CD4-positive, CD25-positive, alpha-beta regulatory T cell (primary cell): ENCODE data around the gene DRD3. TPM values are rescaled to one million over a fixed set of nuclear protein-coding genes. Genes with fewer than 3 reads are reported as not detected.

Experiments used
- ATAC-seq, 2 donors: fragments of 150-1000 bp; cut with Tn5 transposase; one replicate each; pipeline ENCODE4 v1.10.0; 2021; ENCODE audit warnings: low read depth in 2 of 2, moderate number of reproducible peaks in 2 of 2, moderate library complexity in 1 of 2
- DNase-seq, 3 donors: peaks; one replicate each; pipeline versions ENCODE4 v3.0.0 to v3.0.0-alpha.2; 2012 to 2022; ENCODE audit warnings: mixed read lengths in 1 of 3
- H3K27ac ChIP-seq: one replicate; pipeline ENCODE4 v1.7.0; 2013; ENCODE audit warnings: mild to moderate bottlenecking, low read length; ENCODE audit not compliant: insufficient read depth, poor library complexity, severe bottlenecking
- H3K27me3 ChIP-seq: one replicate; pipeline ENCODE4 v1.7.0; 2013; ENCODE audit warnings: low read length; ENCODE audit not compliant: control insufficient read depth, insufficient read depth
- H3K36me3 ChIP-seq: one replicate; pipeline ENCODE4 v1.7.0; 2013; ENCODE audit warnings: mild to moderate bottlenecking, low read length, moderate library complexity; ENCODE audit not compliant: control insufficient read depth, insufficient read depth
- H3K4me1 ChIP-seq: 2 replicates; pipeline ENCODE4 v1.7.0; 2013; ENCODE audit warnings: mild to moderate bottlenecking, low read length; ENCODE audit not compliant: insufficient read depth, control insufficient read depth, poor library complexity, severe bottlenecking
- H3K4me3 ChIP-seq: one replicate; pipeline ENCODE4 v1.7.0; 2013; ENCODE audit warnings: low read depth, mild to moderate bottlenecking, low read length, moderate library complexity
- H3K9me3 ChIP-seq, 2 experiments: 1 replicate in 1 of 2; 2 replicates in 1 of 2; pipeline ENCODE4 v1.7.0; 2013; ENCODE audit warnings: low read length in 2 of 2, mild to moderate bottlenecking in 1 of 2, moderate library complexity in 1 of 2; ENCODE audit not compliant: control insufficient read depth in 2 of 2
- H3K27ac Mint-ChIP-seq, 3 donors: one replicate each; pipeline ENCODE4 v1.8.0; 2020 to 2022; ENCODE audit warnings: mild to moderate bottlenecking in 3 of 3, mixed read lengths in 3 of 3, moderate library complexity in 2 of 3
- H3K27me3 Mint-ChIP-seq: one replicate; pipeline ENCODE4 v1.8.0; 2022; ENCODE audit warnings: mild to moderate bottlenecking, mixed read lengths
- H3K36me3 Mint-ChIP-seq: one replicate; pipeline ENCODE4 v1.8.0; 2020; ENCODE audit warnings: mixed read lengths
- H3K4me1 Mint-ChIP-seq, 4 donors: one replicate each; pipeline ENCODE4 v1.8.0; 2020 to 2022; ENCODE audit warnings: mixed read lengths in 4 of 4, mild to moderate bottlenecking in 1 of 4
- H3K4me3 Mint-ChIP-seq, 4 donors: one replicate each; pipeline ENCODE4 v1.8.0; 2020 to 2022; ENCODE audit warnings: mild to moderate bottlenecking in 4 of 4, mixed read lengths in 4 of 4, moderate library complexity in 3 of 4
- H3K9me3 Mint-ChIP-seq, 7 donors: one replicate each; pipeline ENCODE4 v1.8.0; 2020 to 2022; ENCODE audit warnings: mixed read lengths in 7 of 7, mild to moderate bottlenecking in 3 of 7, moderate library complexity in 2 of 7
- polyA plus RNA-seq, 4 donors: library from polyadenylated mRNA; unstranded; fragments of 300-500 nt; fragmentation: Illumina TruSeq; gene quantifications; one replicate each; pipeline ENCODE4 v1.2.3, GENCODE V29; 2021
- total RNA-seq: library from RNA; stranded (reverse); gene quantifications from one replicate; pipeline ENCODE4 v1.2.3, GENCODE V29; 2022

The DRD3 gene
- total and polyA plus RNA-seq, 5 donors from 2014 or later = 0.15 to 0.49 (median 0.30) TPM; not detected in 1

DNA sequence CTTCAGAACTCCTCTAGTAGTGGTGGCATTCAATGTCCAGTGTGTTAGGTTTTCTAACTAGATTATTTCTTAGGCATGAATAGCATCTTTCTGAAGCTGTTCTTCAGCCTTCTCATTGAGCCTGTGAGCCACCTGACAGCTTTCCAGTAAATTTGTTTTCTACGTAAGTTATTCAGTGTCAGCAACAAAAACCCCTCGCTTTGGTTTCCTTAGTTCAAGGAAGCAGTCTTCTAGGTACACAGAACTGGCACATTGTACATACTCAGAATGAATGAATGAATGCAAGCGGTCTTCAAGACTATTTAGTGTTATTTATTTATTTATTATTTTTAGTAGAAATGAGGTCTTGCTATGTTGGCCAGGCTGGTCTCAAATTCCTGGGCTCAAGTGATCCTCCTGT lies 44.9 kb downstream of the DRD3 start:
- Histone ChIP-seq H3K4me1 (no peaks in the 10 kb centered on the region), H3K27ac (no peak overlapping the region), H3K36me3 (no peaks in the 10 kb centered on the region), H3K4me3 (no peak overlapping the region), H3K9me3 (no peaks in the 10 kb centered on the region), H3K27me3 (no peaks in the 10 kb centered on the region)
- Mint-ChIP-seq H3K9me3 (peaks cover 0 to 5% (median 0%) of the 10 kb centered on the region in 7 donors), H3K27ac (peak overlapping the region in 1 of 3 donors; percentile 29), H3K36me3 (no peaks in the 10 kb centered on the region), H3K4me3 (no peak overlapping the region), H3K4me1 (peaks cover 6 to 11% (median 9%) of the 10 kb centered on the region in 4 donors), H3K27me3 (peaks cover 4% of the 10 kb centered on the region)
- DNase-seq (peak in 1 of 3 donors; percentile 88), ATAC-seq (peak; percentile 76 to 90)

DNA sequence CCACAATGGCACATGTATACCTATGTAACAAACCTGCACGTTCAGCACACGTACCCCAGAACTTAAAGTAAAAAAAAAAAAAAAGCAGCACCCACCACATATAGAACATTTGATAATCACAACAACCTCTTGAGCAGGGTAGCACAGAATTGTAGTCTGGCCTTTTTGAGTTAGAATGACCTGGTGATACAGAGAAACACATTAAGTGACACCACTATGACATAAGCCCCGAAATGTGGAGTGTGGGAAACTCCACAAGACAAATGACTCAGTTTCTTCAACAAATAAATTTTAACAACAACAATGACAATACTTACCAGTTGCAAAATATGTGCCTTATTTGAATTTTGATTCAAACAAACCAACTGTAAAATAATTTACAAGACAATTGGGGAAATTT lies 46.4 kb downstream of the DRD3 start:
- ATAC-seq = no peak
- H3K4me1 Mint-ChIP-seq = peaks cover 6 to 11% (median 9%) of the 10 kb centered on the region in 4 donors
- no peak overlapping the region for H3K27ac Mint-ChIP-seq
- H3K36me3 Mint-ChIP-seq = no peaks in the 10 kb centered on the region
- no peak overlapping the region for H3K4me3 Mint-ChIP-seq
- peaks cover 0 to 5% (median 0%) of the 10 kb centered on the region in 7 donors for H3K9me3 Mint-ChIP-seq
- Histone ChIP-seq H3K9me3 (no peaks in the 10 kb centered on the region), H3K27me3 (no peaks in the 10 kb centered on the region), H3K4me3 (no peak overlapping the region), H3K4me1 (no peaks in the 10 kb centered on the region), H3K27ac (no peak overlapping the region), H3K36me3 (no peaks in the 10 kb centered on the region)
- peaks cover 4% of the 10 kb centered on the region for H3K27me3 Mint-ChIP-seq
- no peak for DNase-seq

GRCh38 chr3:114128826-114129225 lies 50.0 kb downstream of the DRD3 start:
- peaks cover 5 to 9% (median 8%) of the 10 kb centered on the region in 4 donors for H3K4me1 Mint-ChIP-seq
- Histone ChIP-seq H3K27me3 (no peaks in the 10 kb centered on the region), H3K4me3 (no peak overlapping the region), H3K36me3 (no peaks in the 10 kb centered on the region), H3K9me3 (no peaks in the 10 kb centered on the region), H3K27ac (no peak overlapping the region), H3K4me1 (no peaks in the 10 kb centered on the region)
- no peak overlapping the region for H3K27ac Mint-ChIP-seq
- H3K27me3 Mint-ChIP-seq = peaks cover 4% of the 10 kb centered on the region
- H3K4me3 Mint-ChIP-seq = no peak overlapping the region
- DNase-seq (no peak), ATAC-seq (no peak)
- H3K9me3 Mint-ChIP-seq = peaks cover 0 to 2% (median 0%) of the 10 kb centered on the region in 7 donors
- no peaks in the 10 kb centered on the region for H3K36me3 Mint-ChIP-seq

GRCh38 chr3:114128231-114128630 lies 50.6 kb downstream of the DRD3 start:
- H3K4me1 Mint-ChIP-seq = peaks cover 0 to 8% (median 3%) of the 10 kb centered on the region in 4 donors
- peaks cover 4% of the 10 kb centered on the region for H3K27me3 Mint-ChIP-seq
- peaks cover 0 to 2% (median 0%) of the 10 kb centered on the region in 7 donors for H3K9me3 Mint-ChIP-seq
- no peak overlapping the region for H3K27ac ChIP-seq
- H3K27ac Mint-ChIP-seq = no peak overlapping the region
- H3K36me3 ChIP-seq = no peaks in the 10 kb centered on the region
- no peak for DNase-seq
- H3K4me3 ChIP-seq = no peak overlapping the region
- no peaks in the 10 kb centered on the region for H3K9me3 ChIP-seq
- no peak overlapping the region for H3K4me3 Mint-ChIP-seq
- no peaks in the 10 kb centered on the region for H3K27me3 ChIP-seq
- no peak for ATAC-seq
- H3K36me3 Mint-ChIP-seq = no peaks in the 10 kb centered on the region
- H3K4me1 ChIP-seq = no peaks in the 10 kb centered on the region

DNA sequence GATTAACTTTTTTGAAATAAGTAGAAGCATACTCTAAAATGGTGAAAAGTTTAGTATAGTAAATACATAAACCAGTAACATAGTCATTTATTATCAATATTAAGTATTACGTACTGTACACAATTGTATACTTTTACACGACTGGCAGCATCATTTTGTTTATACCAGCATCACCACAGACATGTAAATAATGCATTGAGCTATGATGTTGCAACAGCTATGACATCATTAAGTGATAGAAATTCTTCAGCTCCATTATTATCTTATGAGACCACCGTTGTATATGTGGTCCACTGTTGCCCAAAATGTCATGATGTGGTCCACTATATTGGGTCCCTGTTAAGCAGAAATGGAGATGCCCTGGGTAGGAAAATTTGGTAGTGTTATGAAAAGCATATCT lies 51.3 kb downstream of the DRD3 start:
- Histone ChIP-seq H3K27me3 (no peaks in the 10 kb centered on the region), H3K9me3 (no peaks in the 10 kb centered on the region), H3K27ac (no peak overlapping the region), H3K4me1 (no peaks in the 10 kb centered on the region), H3K36me3 (no peaks in the 10 kb centered on the region), H3K4me3 (no peak overlapping the region)
- no peak overlapping the region for H3K27ac Mint-ChIP-seq
- ATAC-seq (no peak), DNase-seq (no peak)
- H3K27me3 Mint-ChIP-seq = peaks cover 4% of the 10 kb centered on the region
- no peaks in the 10 kb centered on the region for H3K36me3 Mint-ChIP-seq
- peaks cover 0 to 6% (median 0%) of the 10 kb centered on the region in 4 donors for H3K4me1 Mint-ChIP-seq
- no peak overlapping the region for H3K4me3 Mint-ChIP-seq
- H3K9me3 Mint-ChIP-seq = peaks cover 0 to 2% (median 0%) of the 10 kb centered on the region in 7 donors

DNA sequence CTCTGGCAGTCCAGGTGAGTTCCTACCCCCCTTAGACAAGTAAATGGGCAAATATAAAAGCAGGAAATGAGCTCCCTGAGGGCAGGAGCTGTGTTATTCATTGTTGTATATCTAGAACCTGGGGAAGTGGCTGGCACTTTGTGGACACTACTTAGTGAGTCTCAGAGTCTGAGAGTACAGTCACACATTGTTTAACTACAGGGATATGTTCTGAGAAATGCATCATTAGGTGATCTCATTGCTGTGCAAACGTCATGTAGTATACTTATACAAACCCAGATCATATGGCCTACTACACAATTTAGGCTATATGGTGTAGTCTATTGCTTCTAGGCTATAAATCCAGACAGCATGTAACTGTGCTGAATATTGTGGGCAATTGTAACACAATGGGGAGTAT lies 52.4 kb downstream of the DRD3 start:
- no peak for ATAC-seq
- Histone ChIP-seq H3K4me1 (no peaks in the 10 kb centered on the region), H3K36me3 (no peaks in the 10 kb centered on the region), H3K4me3 (no peak overlapping the region), H3K27me3 (no peaks in the 10 kb centered on the region), H3K9me3 (no peaks in the 10 kb centered on the region), H3K27ac (no peak overlapping the region)
- H3K4me3 Mint-ChIP-seq = no peak overlapping the region
- H3K9me3 Mint-ChIP-seq = no peaks in the 10 kb centered on the region
- no peak overlapping the region for H3K27ac Mint-ChIP-seq
- H3K36me3 Mint-ChIP-seq = no peaks in the 10 kb centered on the region
- H3K4me1 Mint-ChIP-seq = no peaks in the 10 kb centered on the region
- no peaks in the 10 kb centered on the region for H3K27me3 Mint-ChIP-seq
- no peak for DNase-seq

DNA sequence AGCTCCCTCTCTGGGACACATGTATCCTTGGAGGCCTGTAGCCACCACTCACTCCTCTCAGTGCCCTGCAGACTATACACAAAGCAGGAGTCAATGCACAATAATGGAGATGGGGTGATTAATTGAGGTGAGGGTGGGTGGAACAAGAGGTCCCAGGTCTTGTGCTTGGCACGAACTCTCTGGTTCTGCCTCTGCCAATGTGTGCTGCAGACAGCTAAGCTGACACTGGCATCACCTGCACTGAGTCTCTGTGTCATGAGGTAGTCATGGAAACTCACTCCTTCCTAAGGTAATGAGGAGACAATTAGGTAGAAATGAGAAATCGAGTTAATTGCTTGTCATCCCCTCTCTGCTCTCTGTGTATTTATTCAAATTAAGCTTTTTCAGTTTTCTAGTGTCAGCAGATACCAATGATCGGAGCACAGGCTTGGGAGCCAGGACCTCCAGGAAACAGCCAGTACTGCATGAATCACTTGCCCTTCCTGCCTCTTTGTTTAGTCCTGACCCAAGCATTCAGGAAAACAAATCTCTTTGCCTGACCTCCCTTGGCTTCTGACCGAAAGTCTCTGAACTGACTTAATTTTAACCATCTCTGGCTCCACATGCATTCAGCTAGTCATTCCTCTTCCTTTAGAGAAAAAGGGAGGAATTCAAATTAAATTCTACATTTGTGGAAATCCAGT lies 56.7 kb downstream of the DRD3 start:
- H3K9me3 ChIP-seq = no peaks in the 10 kb centered on the region
- DNase-seq = no peak
- no peaks in the 10 kb centered on the region for H3K36me3 ChIP-seq
- Mint-ChIP-seq H3K9me3 (no peaks in the 10 kb centered on the region), H3K4me3 (no peak overlapping the region), H3K36me3 (no peaks in the 10 kb centered on the region), H3K4me1 (no peaks in the 10 kb centered on the region), H3K27me3 (no peaks in the 10 kb centered on the region), H3K27ac (no peak overlapping the region)
- H3K4me3 ChIP-seq = no peak overlapping the region
- H3K27me3 ChIP-seq = no peaks in the 10 kb centered on the region
- no peak for ATAC-seq
- H3K4me1 ChIP-seq = no peaks in the 10 kb centered on the region
- H3K27ac ChIP-seq = no peak overlapping the region

DNA sequence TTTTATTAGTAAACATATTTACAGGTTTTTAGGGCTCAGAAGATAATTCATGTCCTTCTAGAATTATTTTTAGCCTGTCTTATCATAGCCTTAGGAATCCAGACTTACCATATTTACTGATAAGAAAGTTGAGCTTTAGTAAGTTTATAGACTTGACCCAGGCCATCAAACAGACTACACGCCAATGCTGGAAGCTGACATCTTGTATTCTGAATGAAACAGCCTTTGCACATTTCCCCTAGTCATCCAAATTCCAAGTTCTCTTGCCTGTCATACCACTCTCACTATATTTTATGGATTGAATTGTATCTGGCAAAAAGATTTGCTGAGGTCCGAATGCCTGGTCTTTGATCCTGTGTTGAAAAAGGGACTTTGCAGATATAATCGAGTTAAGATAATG lies 58.6 kb downstream of the DRD3 start:
- Histone ChIP-seq H3K4me1 (no peaks in the 10 kb centered on the region), H3K4me3 (no peak overlapping the region), H3K27me3 (no peaks in the 10 kb centered on the region), H3K27ac (no peak overlapping the region), H3K36me3 (no peaks in the 10 kb centered on the region), H3K9me3 (no peaks in the 10 kb centered on the region)
- DNase-seq (no peak), ATAC-seq (no peak)
- Mint-ChIP-seq H3K36me3 (no peaks in the 10 kb centered on the region), H3K4me1 (no peaks in the 10 kb centered on the region), H3K27ac (no peak overlapping the region), H3K4me3 (no peak overlapping the region), H3K9me3 (no peaks in the 10 kb centered on the region), H3K27me3 (no peaks in the 10 kb centered on the region)
